Sigmoid colon (tissue), 4 donors: ENCODE results near the gene WWTR1.

Experiments used
- EP300 ChIP-seq, 4 donors: sonication (generic); formaldehyde crosslinking; IDR thresholded peaks; one replicate each; pipeline ENCODE4 v1.6.1; 2017; ENCODE audit warnings: antibody characterized with exemption in 4 of 4
- POLR2A ChIP-seq, 2 donors: fragments of 450-650 bp; IDR thresholded peaks; one replicate each; pipeline ENCODE4 v1.6.1; 2016; ENCODE audit warnings: antibody characterized with exemption in 2 of 2, mild to moderate bottlenecking in 2 of 2, moderate library complexity in 2 of 2
- POLR2AphosphoS5 ChIP-seq, 4 donors: sonication (generic); formaldehyde crosslinking; IDR thresholded peaks; one replicate each; pipeline ENCODE4 v1.6.1; 2017; ENCODE audit warnings: antibody characterized with exemption in 4 of 4
- TF ChIP-seq, protein P1 (sequence below), 4 experiments: fragments of 450-650 bp in 3 of 4; fragments of 200-600 bp in 1 of 4; IDR thresholded peaks; one replicate each; pipeline ENCODE4 v1.5.1; 2016 to 2019; ENCODE audit warnings: antibody characterized with exemption in 4 of 4, mild to moderate bottlenecking in 3 of 4, moderate library complexity in 2 of 4

DNA sequence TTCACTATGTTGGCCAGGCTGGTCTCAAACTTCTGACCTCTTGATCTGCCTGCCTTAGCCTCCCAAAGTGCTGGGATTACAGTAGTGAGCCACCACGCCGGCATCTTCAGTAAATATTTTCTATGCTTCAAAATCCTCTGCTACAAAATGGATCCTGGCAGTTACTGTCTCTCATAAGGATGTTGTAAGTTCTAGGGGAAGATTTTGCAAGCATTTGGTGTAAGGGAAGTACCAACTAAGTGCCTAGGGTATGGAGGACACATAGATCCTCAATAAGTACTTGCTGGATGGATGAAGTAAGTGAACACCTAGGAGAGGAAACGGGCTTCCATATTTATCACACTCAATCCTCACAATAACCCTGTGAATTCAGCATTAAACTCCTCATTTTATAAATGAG, 176.8 kb downstream of the WWTR1 start:
- TF ChIP-seq EP300 (IDR thresholded peaks at IDR 0.05) (no peak), POLR2A (IDR thresholded peaks at IDR 0.05) (no peak), POLR2AphosphoS5 (IDR thresholded peaks at IDR 0.05) (no peak)
- TF ChIP-seq, protein P1, sequence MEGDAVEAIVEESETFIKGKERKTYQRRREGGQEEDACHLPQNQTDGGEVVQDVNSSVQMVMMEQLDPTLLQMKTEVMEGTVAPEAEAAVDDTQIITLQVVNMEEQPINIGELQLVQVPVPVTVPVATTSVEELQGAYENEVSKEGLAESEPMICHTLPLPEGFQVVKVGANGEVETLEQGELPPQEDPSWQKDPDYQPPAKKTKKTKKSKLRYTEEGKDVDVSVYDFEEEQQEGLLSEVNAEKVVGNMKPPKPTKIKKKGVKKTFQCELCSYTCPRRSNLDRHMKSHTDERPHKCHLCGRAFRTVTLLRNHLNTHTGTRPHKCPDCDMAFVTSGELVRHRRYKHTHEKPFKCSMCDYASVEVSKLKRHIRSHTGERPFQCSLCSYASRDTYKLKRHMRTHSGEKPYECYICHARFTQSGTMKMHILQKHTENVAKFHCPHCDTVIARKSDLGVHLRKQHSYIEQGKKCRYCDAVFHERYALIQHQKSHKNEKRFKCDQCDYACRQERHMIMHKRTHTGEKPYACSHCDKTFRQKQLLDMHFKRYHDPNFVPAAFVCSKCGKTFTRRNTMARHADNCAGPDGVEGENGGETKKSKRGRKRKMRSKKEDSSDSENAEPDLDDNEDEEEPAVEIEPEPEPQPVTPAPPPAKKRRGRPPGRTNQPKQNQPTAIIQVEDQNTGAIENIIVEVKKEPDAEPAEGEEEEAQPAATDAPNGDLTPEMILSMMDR (IDR thresholded peaks at IDR 0.05): no peak
